Measurements from ENCODE around the gene KCNK7.

GRCh38 chr11:65578134-65578533 is 17.5 kb downstream of the KCNK7 start:
- TF ChIP-seq GATA3 (IDR thresholded peaks at IDR 0.05; ENCODE audit: low read depth, low read length), result no peak
- no peak for TF ChIP-seq GATA2 (IDR thresholded peaks at IDR 0.05; ENCODE audit: low read depth, low read length)
